ENCODE measurements around the gene ALK.

GRCh38 chr2:29743516-29743915 is 177.9 kb downstream of the ALK start:
- no peak for TF ChIP-seq ZNF274 (IDR thresholded peaks at IDR 0.05; ENCODE audit: low read depth, low read length)
- TF ChIP-seq SUZ12 (IDR thresholded peaks at IDR 0.05; ENCODE audit: extremely low read depth, insufficient read depth, insufficient read length), result no peak

All from NT2/D1 (cell line).